ENCODE measurements around the gene B3GLCT. TPM values are rescaled to one million over a fixed set of nuclear protein-coding genes. Genes with fewer than 3 reads are reported as not detected.

Gene B3GLCT
- total RNA-seq = 1 to 10 TPM; 2.3 to 9.2 (median 7.1) TPM

DNA sequence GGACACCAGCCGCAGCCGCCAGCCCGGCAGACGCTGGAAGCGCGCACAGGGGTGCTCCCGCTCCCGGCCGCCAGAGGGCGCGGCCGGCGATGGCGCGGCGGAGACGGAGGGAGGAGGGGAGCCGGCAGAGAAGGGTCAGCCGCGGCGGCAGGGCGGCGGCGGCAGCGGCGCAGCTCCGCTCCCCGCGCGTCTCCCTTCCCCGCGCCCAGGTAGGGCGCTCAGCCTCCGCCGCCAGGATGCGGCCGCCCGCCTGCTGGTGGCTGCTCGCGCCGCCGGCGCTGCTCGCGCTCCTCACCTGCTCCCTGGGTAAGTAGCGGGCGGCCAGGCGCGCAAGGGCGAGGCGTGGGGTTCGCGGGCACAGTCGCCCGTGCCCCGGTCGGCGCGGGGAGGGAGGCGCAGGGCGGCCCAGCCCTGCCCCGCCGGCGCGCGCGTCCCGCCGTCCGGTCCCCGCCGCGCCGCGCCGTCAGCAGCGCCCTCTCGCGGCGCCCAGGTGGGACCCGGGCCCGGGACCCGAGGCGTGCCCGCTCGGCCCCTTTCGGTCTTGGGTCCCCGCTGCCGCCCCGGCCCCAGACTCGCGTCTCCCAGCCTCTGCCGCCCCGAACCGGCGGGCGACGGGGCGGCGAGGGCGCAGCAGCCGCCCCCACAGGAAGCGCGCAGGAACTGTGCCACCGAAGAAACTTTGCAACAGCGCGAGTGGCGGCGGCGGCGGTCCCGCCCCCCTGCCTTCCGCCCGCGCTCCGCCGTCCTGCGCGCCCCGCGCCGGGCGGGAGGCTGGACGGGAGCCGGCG, at the start of gene B3GLCT:
TSS of gene B3GLCT (plus strand) at position 127 of the 788 bp plus-strand sequence. CDS start at position 237, 110 bp downstream.
- Histone ChIP-seq H3K27ac (peak within 1 kb of the TSS; percentile 92 to 100 (median 98)), H3K4me3 (peak within 1 kb of the TSS; percentile 62 to 97 (median 72)), H3K27me3 (no peaks in the 10 kb centered on the region), H3K36me3 (no peaks in the 10 kb centered on the region), H3K9me3 (no peaks in the 10 kb centered on the region), H3K4me1 (peaks cover 12 to 55% (median 20%) of the 10 kb centered on the region in 3 donors)
- intact Hi-C loops (cut with DNase I) = no loop called here
- peak; percentile 16 for DNase-seq
- 0% methylated on average over 17 of the region's 126 CpGs; no CpG with 5 or more reads in 1 of the 2 donors for WGBS, 2 donors
- TF ChIP-seq, protein P1, sequence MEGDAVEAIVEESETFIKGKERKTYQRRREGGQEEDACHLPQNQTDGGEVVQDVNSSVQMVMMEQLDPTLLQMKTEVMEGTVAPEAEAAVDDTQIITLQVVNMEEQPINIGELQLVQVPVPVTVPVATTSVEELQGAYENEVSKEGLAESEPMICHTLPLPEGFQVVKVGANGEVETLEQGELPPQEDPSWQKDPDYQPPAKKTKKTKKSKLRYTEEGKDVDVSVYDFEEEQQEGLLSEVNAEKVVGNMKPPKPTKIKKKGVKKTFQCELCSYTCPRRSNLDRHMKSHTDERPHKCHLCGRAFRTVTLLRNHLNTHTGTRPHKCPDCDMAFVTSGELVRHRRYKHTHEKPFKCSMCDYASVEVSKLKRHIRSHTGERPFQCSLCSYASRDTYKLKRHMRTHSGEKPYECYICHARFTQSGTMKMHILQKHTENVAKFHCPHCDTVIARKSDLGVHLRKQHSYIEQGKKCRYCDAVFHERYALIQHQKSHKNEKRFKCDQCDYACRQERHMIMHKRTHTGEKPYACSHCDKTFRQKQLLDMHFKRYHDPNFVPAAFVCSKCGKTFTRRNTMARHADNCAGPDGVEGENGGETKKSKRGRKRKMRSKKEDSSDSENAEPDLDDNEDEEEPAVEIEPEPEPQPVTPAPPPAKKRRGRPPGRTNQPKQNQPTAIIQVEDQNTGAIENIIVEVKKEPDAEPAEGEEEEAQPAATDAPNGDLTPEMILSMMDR (IDR thresholded peaks at IDR 0.05) = peak; percentile 67 to 96 (median 94)
- peak in 1 of 4 donors; percentile 59 for TF ChIP-seq POLR2A (IDR thresholded peaks at IDR 0.05)

GRCh38 chr13:31150315-31150985, 49.3 kb upstream of the B3GLCT start:
- Histone ChIP-seq H3K36me3 (peaks cover 5 to 100% (median 37%) of the 10 kb centered on the region in 3 donors), H3K4me1 (no peaks in the 10 kb centered on the region), H3K9me3 (no peaks in the 10 kb centered on the region), H3K27me3 (no peaks in the 10 kb centered on the region), H3K4me3 (no peak overlapping the region), H3K27ac (no peak overlapping the region)
- WGBS, 2 donors = 89% methylated on average over 4 of the region's 4 CpGs
- intact Hi-C loops (cut with DNase I) = no loop called here
- no peak for TF ChIP-seq POLR2A (IDR thresholded peaks at IDR 0.05)
- TF ChIP-seq, protein P1 (IDR thresholded peaks at IDR 0.05) = no peak
- DNase-seq = no peak

DNA sequence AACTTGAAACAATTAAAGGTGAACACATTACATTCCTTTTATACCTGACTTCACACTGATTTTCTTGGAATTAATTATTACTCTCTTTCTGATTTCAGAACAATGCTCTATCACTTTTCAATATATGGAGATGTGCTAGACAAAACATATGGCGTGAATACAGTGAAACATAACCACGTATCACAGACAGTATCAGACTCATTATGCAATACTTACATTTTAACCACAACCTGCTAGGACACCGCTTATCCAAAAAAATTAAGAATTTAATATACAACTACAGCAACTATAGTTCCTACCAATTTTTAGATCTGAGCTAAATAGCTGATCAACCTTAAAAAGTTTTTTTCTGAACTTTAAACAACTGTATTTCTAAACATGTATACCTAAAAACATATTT, 47.9 kb upstream of the B3GLCT start:
- peaks cover 5 to 100% (median 32%) of the 10 kb centered on the region in 3 donors for H3K36me3 ChIP-seq
- intact Hi-C loops (cut with DNase I) = no loop called here
- H3K27ac ChIP-seq = no peak overlapping the region
- TF ChIP-seq, protein P1 (IDR thresholded peaks at IDR 0.05) = no peak
- TF ChIP-seq POLR2A (IDR thresholded peaks at IDR 0.05) = no peak
- no peaks in the 10 kb centered on the region for H3K27me3 ChIP-seq
- H3K4me1 ChIP-seq = no peaks in the 10 kb centered on the region
- 77 to 80% methylated on average over 3 of the region's 3 CpGs for WGBS, 2 donors
- no peaks in the 10 kb centered on the region for H3K9me3 ChIP-seq
- DNase-seq = no peak
- no peak overlapping the region for H3K4me3 ChIP-seq

DNA sequence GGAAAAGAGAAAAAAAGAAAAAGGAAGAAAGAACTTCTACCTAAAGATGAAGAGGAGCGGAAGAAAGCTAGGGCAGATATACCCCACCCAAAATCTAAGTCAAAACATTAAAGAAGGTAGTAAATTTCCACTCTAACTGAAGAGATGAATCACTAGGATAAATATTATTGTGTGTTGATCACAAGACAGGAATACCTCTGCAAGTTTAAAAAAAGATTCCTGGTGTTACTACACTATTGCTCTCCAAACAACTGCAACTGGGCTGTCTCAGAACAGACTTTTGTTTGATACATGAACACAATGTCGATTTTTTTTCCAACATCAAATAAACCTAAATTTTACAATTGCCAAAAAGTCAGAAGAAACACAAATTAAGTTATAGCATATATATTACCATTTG, 44.8 kb upstream of the B3GLCT start:
- intact Hi-C loops (cut with DNase I) = no loop called here
- 82 to 87% methylated on average over 2 of the region's 2 CpGs for WGBS, 2 donors

More for the DNA sequence above, 44.8 kb upstream of the B3GLCT start:
- TF ChIP-seq, protein P1 (IDR thresholded peaks at IDR 0.05) = no peak
- TF ChIP-seq POLR2A (IDR thresholded peaks at IDR 0.05) = no peak
- Histone ChIP-seq H3K36me3 (peaks cover 0 to 82% (median 21%) of the 10 kb centered on the region in 3 donors), H3K27ac (no peak overlapping the region), H3K4me3 (no peak overlapping the region), H3K27me3 (no peaks in the 10 kb centered on the region), H3K4me1 (peaks cover 3 to 13% (median 7%) of the 10 kb centered on the region in 3 donors), H3K9me3 (no peaks in the 10 kb centered on the region)
- DNase-seq = no peak

All from esophagus squamous epithelium (tissue), 5 donors.